HG03095 (cell line): Measurements from ENCODE around the gene SGMS1.

Source experiments
- ATAC-seq: cut with Tn5 transposase; IDR thresholded peaks from one replicate; pipeline ENCODE4 v1.9.1; 2021; ENCODE audit warnings: moderate library complexity; ENCODE audit not compliant: unreplicated experiment

Gene SGMS1

GRCh38 chr10:50613150-50613549 lies 10.6 kb downstream of the SGMS1 start:
- ATAC-seq: peak; percentile 63

DNA sequence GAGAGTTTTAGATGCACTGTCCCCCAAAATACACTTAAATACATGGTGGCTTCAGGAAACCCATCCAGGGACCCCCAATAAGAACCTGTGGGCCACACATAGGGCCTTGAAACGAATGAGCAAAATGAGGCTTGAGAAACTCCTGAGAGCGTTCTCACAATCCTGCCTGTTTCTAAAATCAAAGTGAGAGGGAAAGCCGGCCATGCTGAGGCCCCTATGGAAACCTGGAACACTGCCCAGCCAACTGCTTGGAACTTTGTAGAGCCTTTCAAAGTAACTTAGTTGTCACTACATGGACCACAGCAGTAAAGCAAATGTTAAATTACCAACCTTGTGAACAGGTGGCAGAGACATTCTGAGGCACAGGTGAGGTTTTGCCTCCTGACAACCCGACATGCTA lies 13.4 kb downstream of the SGMS1 start:
- no peak for ATAC-seq

DNA sequence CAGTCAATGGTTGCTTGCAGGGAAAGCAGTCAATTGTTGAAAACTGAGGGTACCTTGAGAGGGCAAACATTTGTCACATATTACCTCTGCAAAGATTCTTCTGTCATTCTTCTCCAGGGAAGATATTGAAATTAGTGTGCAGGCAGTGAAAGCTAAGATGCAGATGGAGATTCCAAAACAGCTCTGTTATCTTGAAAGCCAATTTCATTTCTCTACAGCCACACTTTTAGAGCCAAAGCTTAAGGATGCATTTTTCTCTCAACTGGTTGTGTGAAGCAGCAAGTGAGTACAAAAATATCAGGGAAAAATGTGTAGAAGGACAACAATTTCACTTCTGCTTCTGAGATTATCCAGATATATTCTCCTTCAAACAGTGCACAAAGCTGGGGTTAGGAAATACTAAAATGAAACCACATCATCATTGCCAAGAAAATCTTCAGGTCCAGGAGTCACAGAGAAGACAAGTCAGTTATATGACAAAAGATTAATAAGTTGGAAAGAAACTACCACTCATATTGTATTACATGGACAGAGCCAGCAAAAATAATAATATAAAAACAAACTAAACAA lies 16.3 kb downstream of the SGMS1 start:
- no peak for ATAC-seq

GRCh38 chr10:50605951-50606270 lies 17.8 kb downstream of the SGMS1 start:
- no peak for ATAC-seq

- ATAC-seq: peak; percentile 72
Observed at GRCh38 chr10:50605269-50605950, 18.3 kb downstream of the SGMS1 start.

GRCh38 chr10:50604809-50605208 lies 18.9 kb downstream of the SGMS1 start:
- no peak for ATAC-seq

DNA sequence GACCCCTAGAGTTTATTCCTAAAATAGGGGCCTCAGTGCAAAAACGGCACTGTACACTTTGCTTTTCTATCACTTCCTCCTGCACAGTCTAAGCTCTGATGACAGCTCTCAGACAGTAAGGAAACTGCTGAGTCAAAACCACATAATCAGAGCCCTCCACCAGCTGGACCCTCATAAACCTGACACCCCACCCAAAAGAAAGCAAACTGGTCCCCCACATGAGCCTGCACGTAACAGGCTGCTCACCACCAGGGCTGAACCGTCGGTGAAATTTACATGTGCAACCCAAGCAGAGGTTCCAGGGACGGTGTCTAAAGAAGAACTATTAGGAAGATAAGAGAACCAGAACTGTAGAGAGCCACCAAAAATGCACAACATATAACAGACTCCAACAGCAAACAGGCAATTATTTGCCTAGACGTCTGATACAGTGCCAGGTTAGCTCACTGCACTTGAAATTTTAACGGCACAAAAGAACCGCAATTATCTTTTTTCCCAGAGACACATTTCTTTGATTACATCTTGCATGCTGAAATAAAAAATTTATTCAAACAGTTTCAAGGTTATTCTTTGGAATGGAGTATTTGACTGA lies 19.6 kb downstream of the SGMS1 start:
- ATAC-seq: peak; percentile 61

- no peak for ATAC-seq
Observed at GRCh38 chr10:50603151-50603850, 20.5 kb downstream of the SGMS1 start.

- ATAC-seq: no peak
Observed at GRCh38 chr10:50601974-50602373, 21.8 kb downstream of the SGMS1 start.

- no peak for ATAC-seq
Observed at GRCh38 chr10:50600831-50601477, 22.8 kb downstream of the SGMS1 start.

- ATAC-seq: no peak
Observed at GRCh38 chr10:50600286-50600685, 23.5 kb downstream of the SGMS1 start.

DNA sequence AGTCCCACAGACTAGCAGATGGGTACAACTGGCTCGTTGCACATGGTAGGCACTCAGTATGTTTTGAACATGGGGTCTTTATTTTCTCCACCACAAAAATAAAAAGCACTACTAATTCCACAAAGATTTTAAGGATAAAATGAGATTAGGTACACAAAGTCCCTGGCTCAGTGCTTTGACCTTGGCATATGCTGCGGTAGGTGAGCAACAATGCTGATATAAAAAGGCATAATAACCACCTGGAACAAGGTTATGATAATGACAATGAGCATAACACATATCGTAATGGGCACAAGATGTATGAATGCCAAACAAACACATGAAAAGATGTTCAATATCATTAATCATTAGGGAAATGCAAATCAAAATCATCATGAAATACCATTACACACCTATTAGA lies 26.9 kb downstream of the SGMS1 start:
- ATAC-seq: no peak

- ATAC-seq: no peak
Observed at GRCh38 chr10:50596456-50596855, 27.3 kb downstream of the SGMS1 start.

DNA sequence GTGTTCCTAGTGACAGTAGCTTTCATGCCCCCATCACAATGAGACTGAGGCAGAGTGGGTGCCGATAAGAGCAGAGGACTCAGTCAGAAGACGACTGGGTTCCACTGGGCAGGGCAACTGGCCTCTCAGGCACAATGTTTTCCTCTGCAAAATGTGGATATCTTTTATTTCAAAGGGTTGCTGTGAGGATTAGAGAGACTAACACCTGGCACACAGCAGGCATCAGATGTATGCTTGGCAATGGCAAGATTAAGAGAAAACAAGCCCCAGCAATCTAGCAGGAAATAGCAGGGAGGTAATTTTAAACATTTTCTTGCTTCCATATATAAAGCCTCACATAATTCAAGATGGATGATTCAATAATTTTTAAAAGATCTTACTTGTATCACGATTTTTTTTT lies 28.0 kb downstream of the SGMS1 start:
- ATAC-seq: no peak

- no peak for ATAC-seq
Observed at GRCh38 chr10:50593523-50594376, 30.0 kb downstream of the SGMS1 start.

DNA sequence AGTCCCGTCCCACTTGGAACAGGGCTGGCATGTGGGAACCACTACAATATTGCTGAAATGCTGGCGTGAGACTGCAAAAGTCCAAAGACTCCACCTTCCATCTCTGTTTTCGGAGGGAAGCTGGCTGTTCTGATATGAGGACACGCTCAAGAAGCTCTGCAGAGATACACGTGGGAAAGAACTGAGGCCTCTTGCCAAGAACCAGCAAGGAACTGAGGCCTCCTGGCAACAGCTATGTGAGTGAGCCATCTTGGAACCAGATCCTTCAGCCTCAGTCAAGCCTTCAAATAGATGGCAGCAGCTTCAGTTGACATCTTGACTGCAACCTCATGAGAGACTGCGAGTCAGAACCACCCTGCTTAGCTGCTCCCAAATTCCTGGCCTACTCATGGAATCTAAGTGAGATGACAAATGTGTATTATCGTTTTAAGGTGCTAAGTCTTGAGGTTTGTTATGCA lies 30.8 kb downstream of the SGMS1 start:
- no peak for ATAC-seq

- no peak for ATAC-seq
Observed at GRCh38 chr10:50590935-50591334, 32.8 kb downstream of the SGMS1 start.

DNA sequence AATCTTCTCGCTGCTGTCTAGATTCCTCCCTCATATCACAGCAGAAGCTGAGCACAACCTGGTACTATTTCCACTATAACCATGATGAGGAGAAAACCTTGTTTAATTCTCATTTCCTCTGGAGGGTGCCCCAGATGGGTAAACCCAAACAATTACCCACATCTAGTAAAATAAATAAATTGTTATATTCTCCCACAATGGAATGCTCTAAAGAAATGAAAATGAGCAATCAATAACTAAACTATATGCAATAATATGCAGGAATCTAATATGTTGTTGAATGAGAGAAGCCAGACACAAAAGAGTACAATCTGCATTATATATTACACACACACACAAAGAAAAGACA lies 37.0 kb downstream of the SGMS1 start:
- no peak for ATAC-seq

DNA sequence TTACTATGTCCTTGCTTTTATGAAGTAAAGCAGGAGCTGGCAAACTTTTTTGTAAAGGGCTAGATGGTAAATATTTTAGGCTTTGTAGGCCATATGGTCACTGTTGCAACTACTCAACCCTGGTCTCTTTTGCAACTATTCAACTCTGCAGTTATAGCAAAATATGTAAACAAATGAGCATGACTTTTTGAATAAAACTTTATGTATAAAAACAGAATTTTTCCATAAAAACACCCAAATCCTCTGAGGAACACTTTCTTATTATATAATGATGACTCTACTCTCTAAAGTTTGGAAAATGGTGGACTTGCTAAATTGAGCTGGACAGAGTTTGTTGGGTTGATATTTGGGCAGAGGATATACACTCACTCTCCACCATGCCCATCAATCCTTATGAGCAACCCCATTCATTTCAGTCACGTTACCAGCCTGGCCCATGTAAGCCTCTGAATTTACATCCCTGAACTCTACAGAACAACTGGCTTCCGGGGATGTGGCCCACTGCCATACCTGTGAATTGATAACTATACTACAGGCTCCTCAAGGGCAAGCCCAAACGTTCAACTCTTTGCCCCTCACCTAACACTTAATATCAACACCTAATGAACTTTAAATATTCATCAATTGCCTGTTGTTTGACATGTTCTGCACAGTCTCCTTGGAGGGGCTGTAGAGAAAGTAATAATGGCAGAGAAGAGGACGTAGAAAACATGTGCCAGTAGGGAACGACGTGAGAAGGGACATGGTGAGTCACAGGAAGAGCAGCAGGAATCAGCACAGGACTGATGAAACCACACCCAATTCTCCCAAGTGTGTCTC lies 37.6 kb downstream of the SGMS1 start:
- ATAC-seq: no peak
